Activated naive CD4-positive, alpha-beta T cell (primary cell): Measurements from ENCODE around the gene LDLRAD3.

Experiments used
- DNase-seq, 4 experiments: peaks; one replicate each; lab custom pipeline; 2025; lab: John Stamatoyannopoulos, UW

LDLRAD3 gene

DNA sequence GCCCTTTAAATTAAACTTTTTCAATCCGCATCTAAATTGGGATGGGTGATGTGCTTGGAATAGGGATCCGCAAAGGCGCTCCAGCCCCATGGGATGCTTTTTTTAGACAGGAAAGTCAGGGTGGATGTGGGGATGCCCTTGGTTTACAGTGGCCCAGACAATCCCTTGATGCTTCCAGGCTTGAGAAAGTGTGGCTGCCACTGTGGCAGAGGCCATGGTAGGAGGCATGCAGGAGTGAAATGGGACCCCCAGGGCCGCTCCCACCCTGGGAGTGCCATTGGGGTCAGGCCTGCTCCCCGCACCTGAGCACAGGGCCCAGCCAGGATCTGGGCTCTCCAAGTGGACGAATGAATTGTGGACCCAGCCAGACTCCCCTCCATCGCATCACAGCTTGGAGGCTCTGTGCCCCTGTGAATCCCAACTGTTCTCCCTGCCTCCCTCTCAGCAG, 269.6 kb downstream of the LDLRAD3 start:
- DNase-seq: no peak

GRCh38 chr11:36214480-36214879, 270.6 kb downstream of the LDLRAD3 start:
- no peak for DNase-seq

GRCh38 chr11:36214976-36215692, 271.3 kb downstream of the LDLRAD3 start:
- DNase-seq: no peak

- DNase-seq: no peak
Measured at GRCh38 chr11:36215693-36216060, 271.8 kb downstream of the LDLRAD3 start.

GRCh38 chr11:36216061-36216615, 272.3 kb downstream of the LDLRAD3 start:
- DNase-seq: no peak

DNA sequence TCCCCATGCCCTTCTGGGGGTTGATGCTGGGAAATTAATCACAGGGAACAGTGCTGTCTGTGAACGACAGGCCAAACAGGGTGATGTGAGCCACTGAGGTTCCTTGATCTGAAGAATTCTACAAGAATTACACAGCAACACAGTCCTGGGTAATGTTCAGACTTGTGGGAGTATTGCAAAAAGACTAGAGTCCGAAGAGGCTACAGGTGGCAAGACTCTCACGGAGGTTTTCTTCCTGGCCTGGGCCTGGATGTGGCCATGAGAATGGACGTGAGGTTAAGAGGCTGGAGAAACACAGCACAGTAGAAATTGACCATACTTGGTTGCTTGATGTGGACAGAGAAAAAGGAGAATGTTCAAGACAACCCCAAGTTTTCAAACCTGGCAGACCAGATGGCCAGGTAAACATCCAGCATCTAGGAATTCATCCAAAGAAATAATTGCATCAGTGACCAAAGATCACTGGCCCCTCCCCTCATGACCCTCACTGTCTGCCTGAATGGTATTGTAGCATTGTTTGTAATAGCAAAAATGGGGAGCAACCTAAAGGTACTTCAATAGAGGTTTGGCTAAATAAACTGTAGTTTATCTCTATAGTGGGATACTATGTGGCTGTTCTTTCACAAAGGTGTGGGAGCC, 274.5 kb downstream of the LDLRAD3 start:
- DNase-seq: no peak

GRCh38 chr11:36219996-36220395, 276.1 kb downstream of the LDLRAD3 start:
- DNase-seq: no peak

GRCh38 chr11:36222831-36223635, 279.2 kb downstream of the LDLRAD3 start:
- no peak for DNase-seq

- no peak for DNase-seq
Measured at GRCh38 chr11:36224209-36224882, 280.5 kb downstream of the LDLRAD3 start.

GRCh38 chr11:36227044-36227443, 283.2 kb downstream of the LDLRAD3 start:
- DNase-seq: no peak

DNA sequence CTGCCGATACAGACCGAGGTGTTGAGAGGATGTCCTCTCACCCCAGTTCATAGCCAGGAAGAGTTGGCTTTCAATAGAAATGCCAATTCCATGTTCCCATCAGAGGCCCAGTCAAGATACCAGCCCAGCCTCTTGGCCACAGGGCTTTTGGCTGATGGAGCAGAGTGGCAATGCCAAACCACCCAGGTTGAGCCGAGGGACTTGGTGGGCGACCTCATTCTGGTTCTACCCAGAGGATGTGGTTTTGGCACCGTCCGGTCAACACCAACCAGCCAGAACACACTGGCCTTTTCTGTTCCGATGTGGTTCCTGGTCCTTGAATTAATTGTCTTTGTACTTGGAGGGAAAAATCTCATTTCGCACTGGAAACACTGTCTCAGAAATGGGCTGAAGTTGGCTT, 284.8 kb downstream of the LDLRAD3 start:
- DNase-seq: no peak

DNA sequence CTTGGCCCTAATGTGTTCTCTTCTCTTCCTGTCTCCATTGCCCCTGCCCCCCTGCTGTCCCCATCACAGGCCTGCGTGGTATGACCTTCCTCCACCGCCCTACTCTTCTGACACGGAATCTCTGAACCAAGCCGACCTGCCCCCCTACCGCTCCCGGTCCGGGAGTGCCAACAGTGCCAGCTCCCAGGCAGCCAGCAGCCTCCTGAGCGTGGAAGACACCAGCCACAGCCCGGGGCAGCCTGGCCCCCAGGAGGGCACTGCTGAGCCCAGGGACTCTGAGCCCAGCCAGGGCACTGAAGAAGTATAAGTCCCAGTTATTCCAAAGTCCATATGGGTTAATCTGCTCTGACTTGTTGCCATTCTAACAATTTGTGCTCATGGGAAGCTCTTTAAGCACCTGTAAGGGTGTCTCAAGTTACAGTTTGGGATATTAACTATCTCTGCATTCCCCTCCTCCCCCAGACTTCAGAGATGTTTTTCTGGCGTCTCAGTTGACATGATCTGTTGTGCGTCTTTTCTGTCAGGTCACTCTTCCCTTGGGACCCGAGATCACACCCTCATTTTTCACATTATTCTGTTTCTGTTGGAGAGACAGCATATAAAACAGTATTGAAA, 285.3 kb downstream of the LDLRAD3 start:
- no peak for DNase-seq

GRCh38 chr11:36230779-36231699, 287.2 kb downstream of the LDLRAD3 start:
- no peak for DNase-seq

GRCh38 chr11:36233204-36233603, 289.3 kb downstream of the LDLRAD3 start:
- no peak for DNase-seq

GRCh38 chr11:36234825-36235224, 291.0 kb downstream of the LDLRAD3 start:
- no peak for DNase-seq

DNA sequence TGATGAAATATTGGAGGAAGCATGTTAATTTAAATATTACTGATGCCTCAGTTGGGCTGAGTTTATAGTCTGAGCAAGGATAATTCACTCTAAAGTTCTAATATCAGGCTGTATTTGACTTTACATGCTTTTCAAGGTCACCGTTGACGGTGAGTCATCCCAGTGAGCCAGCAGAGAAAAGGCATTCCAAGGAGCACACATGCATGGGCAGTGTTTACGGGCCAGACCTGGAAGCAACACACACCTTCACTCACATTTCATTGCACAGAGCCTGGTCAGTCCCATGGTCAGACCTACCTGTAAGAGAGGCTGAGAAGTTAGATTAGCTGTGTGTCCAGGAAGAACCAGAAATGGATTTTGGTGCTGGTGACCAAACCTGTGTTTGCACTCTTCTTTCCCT, 291.9 kb downstream of the LDLRAD3 start:
- no peak for DNase-seq

DNA sequence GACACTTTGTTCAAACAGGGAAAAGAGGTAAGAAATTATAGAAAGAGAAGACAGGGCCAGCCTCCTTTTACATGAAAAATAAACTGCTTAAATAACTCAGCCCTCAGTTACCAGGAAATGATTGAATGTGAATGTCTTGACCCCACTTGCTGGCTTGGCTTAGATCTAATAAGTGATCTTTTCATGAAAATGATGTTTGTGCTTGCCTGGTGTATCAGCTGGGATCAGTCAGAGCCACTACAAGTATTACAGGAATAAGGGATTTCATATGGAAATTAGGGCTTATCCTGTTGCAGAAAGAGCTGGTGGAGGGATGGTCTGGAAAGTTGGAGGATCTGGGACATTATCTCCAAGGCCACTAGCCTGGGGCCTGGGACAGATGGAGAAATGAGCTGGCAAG, 293.5 kb downstream of the LDLRAD3 start:
- no peak for DNase-seq

- no peak for DNase-seq
Measured at GRCh38 chr11:36238036-36238631, 294.3 kb downstream of the LDLRAD3 start.

DNA sequence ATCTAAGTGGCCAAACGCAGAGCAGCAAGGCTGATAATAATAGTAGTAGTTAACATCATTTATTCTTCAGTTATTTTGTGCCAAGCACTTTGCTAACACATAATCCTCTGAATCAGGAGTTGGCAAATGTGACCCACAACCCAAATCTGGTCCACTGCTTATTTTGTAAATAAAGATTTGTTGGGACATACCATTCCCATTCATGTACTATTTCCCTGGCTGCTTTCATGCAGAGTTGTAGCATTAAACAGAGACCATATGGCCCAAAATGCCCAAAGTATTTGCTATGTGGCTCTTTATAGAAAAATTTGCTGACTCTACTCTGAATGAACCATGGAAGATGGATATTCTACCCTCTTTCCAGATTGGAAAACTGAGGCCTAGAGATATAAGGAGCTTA, 295.0 kb downstream of the LDLRAD3 start:
- no peak for DNase-seq

GRCh38 chr11:36239636-36240035, 295.8 kb downstream of the LDLRAD3 start:
- no peak for DNase-seq
